Measurements from ENCODE around the gene CDH12. TPM values are rescaled to one million over a fixed set of nuclear protein-coding genes. Genes with fewer than 3 reads are reported as not detected.

CDH12 gene
- total RNA-seq, 1 experiment from 2014 or later: not detected

- Histone ChIP-seq H2BK120ac (ENCODE audit: low read depth, low read length, poor library complexity, severe bottlenecking) (no peak overlapping the region), H2AFZ (ENCODE audit: low read length) (no peak overlapping the region), H2BK15ac (ENCODE audit: low read depth, low read length) (no peak overlapping the region), H3K27me3 (ENCODE audit: insufficient read depth, low read length) (no peaks in the 10 kb centered on the region), H2BK20ac (ENCODE audit: low read depth, low read length, poor library complexity, severe bottlenecking) (no peak overlapping the region), H4K5ac (ENCODE audit: insufficient read length, low read depth, low read length) (no peak overlapping the region), H3K23ac (ENCODE audit: insufficient read length, low read depth, low read length) (no peak overlapping the region), H3T11ph (ENCODE audit: low read length) (no peak overlapping the region), H3K9me3 (ENCODE audit: control insufficient read depth, low read depth, low read length) (no peaks in the 10 kb centered on the region), H4K8ac (replicated peaks; ENCODE audit: insufficient read length, low read depth, low read length) (no peak overlapping the region), H3K79me2 (ENCODE audit: insufficient read depth, low read length) (no peaks in the 10 kb centered on the region), H3K14ac (ENCODE audit: insufficient read depth, low read length) (no peak overlapping the region), H4K91ac (ENCODE audit: insufficient read length, low read depth, low read length) (no peak overlapping the region), H4K20me1 (ENCODE audit: control insufficient read depth, insufficient read depth, insufficient read length) (no peaks in the 10 kb centered on the region), H2BK5ac (ENCODE audit: insufficient read length, low read length) (no peak overlapping the region), H3K9ac (ENCODE audit: extremely low read depth, insufficient read length, low read length) (no peak overlapping the region), H3K27ac (ENCODE audit: insufficient read length, low read depth, low read length) (no peak overlapping the region), H3K23me2 (ENCODE audit: insufficient read length, low read depth, low read length, poor library complexity, severe bottlenecking) (no peaks in the 10 kb centered on the region), H3K56ac (ENCODE audit: insufficient read length, low read depth, low read length) (no peak overlapping the region), H2AK5ac (ENCODE audit: insufficient read length, low read length) (no peak overlapping the region), H3K4ac (ENCODE audit: low read depth, low read length) (no peak overlapping the region), H3K18ac (ENCODE audit: insufficient read length, low read depth, low read length) (no peak overlapping the region), H3K79me1 (ENCODE audit: insufficient read depth, low read depth, low read length, poor library complexity, severe bottlenecking) (no peaks in the 10 kb centered on the region), H3K4me1 (ENCODE audit: insufficient read depth, low read length) (no peaks in the 10 kb centered on the region), H3K4me2 (ENCODE audit: insufficient read depth, insufficient read length, low read length) (no peak overlapping the region), H2BK12ac (ENCODE audit: insufficient read length, low read depth, low read length) (no peak overlapping the region)
- no peak for DNase-seq
- H3K4me1 Mint-ChIP-seq: peaks cover 12 to 29% of the 10 kb centered on the region in 2 experiments
- no peak overlapping the region for H3K4me3 Mint-ChIP-seq
- H3K9me3 Mint-ChIP-seq: no peaks in the 10 kb centered on the region; a peak in 1 of 5 replicates
- no peaks in the 10 kb centered on the region; a peak in 2 of 7 replicates for H3K36me3 Mint-ChIP-seq (ENCODE audit: insufficient read depth in 1 of 3, low read depth in 3 of 3)
- no peak for TF ChIP-seq CTCF (conservative IDR thresholded peaks at IDR 0.05)
- no CpG with 5 or more reads among the region's 2 CpGs for WGBS (ENCODE audit: extremely low coverage, insufficient read length, low lambda C conversion rate)
- no peak overlapping the region for H3K27ac Mint-ChIP-seq
- H3K27me3 Mint-ChIP-seq (ENCODE audit: low read depth): no peaks in the 10 kb centered on the region
Measured at GRCh38 chr5:22663134-22663533, 190.0 kb downstream of the CDH12 start.
